Mesenchymal stem cell (in vitro differentiated cells and primary cell): Measurements from ENCODE around the gene KRT75.

ENCODE experiments used
- DNase-seq: peaks from one replicate; pipeline ENCODE4 v3.0.0-alpha.2; 2013
- H2AFZ ChIP-seq: one replicate; pipeline ENCODE4 v1.6.1; 2013; ENCODE audit warnings: low read depth, mild to moderate bottlenecking, control low read depth, inconsistent platforms, low read length, moderate library complexity
- H2AK5ac ChIP-seq: 2 replicates; pipeline ENCODE4 v1.6.1; 2013; ENCODE audit warnings: low read length, moderate library complexity, mild to moderate bottlenecking, inconsistent platforms; ENCODE audit not compliant: severe bottlenecking
- H2BK120ac ChIP-seq: one replicate; pipeline ENCODE4 v1.6.1; 2013; ENCODE audit warnings: low read depth, mild to moderate bottlenecking, inconsistent platforms, low read length, moderate library complexity
- H2BK12ac ChIP-seq, 2 experiments: one replicate each; pipeline ENCODE4 v1.6.1; 2013; ENCODE audit warnings: inconsistent platforms in 2 of 2, low read length in 2 of 2, mild to moderate bottlenecking in 2 of 2, moderate library complexity in 2 of 2, control low read depth in 1 of 2
- H2BK15ac ChIP-seq: one replicate; pipeline ENCODE4 v1.6.1; 2013; ENCODE audit warnings: mild to moderate bottlenecking, low read depth, inconsistent platforms; ENCODE audit not compliant: poor library complexity, severe bottlenecking
- H2BK5ac ChIP-seq: 2 replicates; pipeline ENCODE4 v1.6.1; 2013; ENCODE audit warnings: low read depth, mild to moderate bottlenecking, low read length, control low read depth, inconsistent platforms; ENCODE audit not compliant: poor library complexity, severe bottlenecking
- H3K14ac ChIP-seq, 2 experiments: one replicate each; pipeline ENCODE4 v1.6.1; 2013; ENCODE audit warnings: inconsistent platforms in 2 of 2, low read length in 2 of 2, control low read depth in 1 of 2, mild to moderate bottlenecking in 1 of 2, moderate library complexity in 1 of 2
- H3K18ac ChIP-seq, 2 experiments: one replicate each; pipeline ENCODE4 v1.6.1; 2013; ENCODE audit warnings: inconsistent platforms in 2 of 2, low read length in 2 of 2, control low read depth in 1 of 2, low read depth in 1 of 2, mild to moderate bottlenecking in 1 of 2
- H3K23ac ChIP-seq, 2 experiments: one replicate each; pipeline ENCODE4 v1.6.1; 2013; ENCODE audit warnings: inconsistent platforms in 2 of 2, low read length in 2 of 2, mild to moderate bottlenecking in 2 of 2, moderate library complexity in 2 of 2, control low read depth in 1 of 2
- H3K27ac ChIP-seq: 2 replicates; pipeline ENCODE4 v1.5.1; 2013; ENCODE audit warnings: mild to moderate bottlenecking, moderate library complexity, low read length, control low read depth, inconsistent platforms; ENCODE audit not compliant: poor library complexity, severe bottlenecking
- H3K27me3 ChIP-seq, 2 experiments: 2 replicates each; pipeline versions ENCODE4 v1.6.1 to v1.7.0; 2013; ENCODE audit warnings: low read length in 2 of 2, mild to moderate bottlenecking in 2 of 2, moderate library complexity in 2 of 2, control low read depth in 1 of 2, inconsistent platforms in 1 of 2; ENCODE audit not compliant: control insufficient read depth in 1 of 2, insufficient read depth in 1 of 2
- H3K36me3 ChIP-seq, 2 experiments: 2 replicates each; pipeline versions ENCODE4 v1.6.1 to v1.7.0; 2013; ENCODE audit warnings: low read length in 2 of 2, control low read depth in 1 of 2, inconsistent platforms in 1 of 2, low read depth in 1 of 2, mild to moderate bottlenecking in 1 of 2; ENCODE audit not compliant: insufficient read depth in 2 of 2, control insufficient read depth in 1 of 2
- H3K4ac ChIP-seq, 2 experiments: one replicate each; pipeline ENCODE4 v1.6.1; 2013; ENCODE audit warnings: inconsistent platforms in 2 of 2, low read length in 2 of 2, mild to moderate bottlenecking in 2 of 2, moderate library complexity in 2 of 2, control low read depth in 1 of 2, low read depth in 1 of 2
- H3K4me1 ChIP-seq: 2 replicates; pipeline ENCODE4 v1.6.1; 2013; ENCODE audit warnings: low read depth, low read length, control low read depth; ENCODE audit not compliant: control insufficient read depth, insufficient read depth
- H3K4me2 ChIP-seq: 2 replicates; pipeline ENCODE4 v1.6.1; 2013; ENCODE audit warnings: low read length, mild to moderate bottlenecking, inconsistent platforms; ENCODE audit not compliant: poor library complexity, severe bottlenecking
- H3K4me3 ChIP-seq, 2 experiments: 2 replicates each; pipeline versions ENCODE4 v1.5.1 to v1.7.0; 2013; ENCODE audit warnings: low read length in 2 of 2, mild to moderate bottlenecking in 2 of 2, control low read depth in 1 of 2, low read depth in 1 of 2; ENCODE audit not compliant: insufficient read depth in 1 of 2
- H3K79me1 ChIP-seq: replicated peaks from 2 replicates; pipeline ENCODE4 v1.6.1; 2013; ENCODE audit warnings: mild to moderate bottlenecking, control low read depth, low read length, inconsistent platforms; ENCODE audit not compliant: poor library complexity, severe bottlenecking
- H3K9ac ChIP-seq: 2 replicates; pipeline ENCODE4 v1.7.0; 2013; ENCODE audit warnings: mild to moderate bottlenecking, low read length, moderate library complexity
- H3K9me3 ChIP-seq: 2 replicates; pipeline ENCODE4 v1.7.0; 2013; ENCODE audit warnings: mild to moderate bottlenecking, low read length; ENCODE audit not compliant: control insufficient read depth
- H4K8ac ChIP-seq: one replicate; pipeline ENCODE4 v1.6.1; 2013; ENCODE audit warnings: inconsistent platforms, mild to moderate bottlenecking, low read length, moderate library complexity
- H4K91ac ChIP-seq: one replicate; pipeline ENCODE4 v1.6.1; 2013; ENCODE audit warnings: mild to moderate bottlenecking, low read length, inconsistent platforms
- WGBS: methylation state at CpG from one replicate; pipeline ENCODE4 v1.1.7; 2013; ENCODE audit warnings: mixed read lengths; 5-methylcytosine and 5-hydroxymethylcytosine counted together

Gene KRT75

DNA sequence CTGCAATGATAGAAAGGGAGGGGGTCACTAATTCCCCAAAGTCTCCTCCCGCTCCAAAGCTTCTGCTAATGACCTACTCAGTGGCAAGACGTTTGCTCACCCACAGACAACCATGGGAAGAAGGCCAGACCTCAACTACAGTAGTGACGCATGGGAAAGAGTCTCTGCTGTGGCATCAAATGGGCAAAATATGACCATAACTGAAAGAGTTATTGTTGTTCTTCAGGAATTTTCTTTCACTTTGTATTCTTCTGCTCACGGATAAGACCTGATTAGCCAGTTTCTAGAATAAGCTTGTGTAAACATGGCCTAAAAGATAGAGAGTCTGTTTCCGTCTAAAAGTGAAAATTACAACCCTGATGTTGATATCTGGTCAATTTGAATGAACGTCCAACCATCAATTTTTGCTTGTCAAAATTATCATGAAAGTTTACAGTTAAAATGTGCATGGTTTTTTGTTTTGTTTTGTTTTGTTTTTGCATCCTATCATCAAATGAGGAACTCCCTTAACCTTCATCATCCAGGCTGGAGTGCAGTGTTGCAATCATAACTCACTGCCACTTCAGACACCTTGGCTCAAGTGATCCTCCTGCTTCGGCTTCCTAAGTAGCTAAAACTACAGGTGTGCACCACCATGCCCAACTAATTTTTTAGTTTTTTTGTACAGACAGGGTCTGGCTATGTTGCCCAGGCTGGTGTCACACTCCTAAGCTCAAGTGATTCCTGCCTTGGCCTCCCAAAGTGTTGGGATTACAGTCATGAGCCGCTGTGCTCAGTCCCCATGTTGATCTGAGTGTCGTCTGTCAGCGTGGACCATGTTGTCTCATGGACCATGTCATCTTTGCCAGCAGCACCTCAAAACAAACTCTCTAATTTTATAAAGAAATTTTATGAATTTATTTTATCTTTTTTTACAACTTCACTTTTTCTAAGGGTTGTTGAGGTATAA is 10.8 kb upstream of the KRT75 start:
- H2BK15ac ChIP-seq = no peak overlapping the region
- no peak overlapping the region for H2BK5ac ChIP-seq
- H4K91ac ChIP-seq = no peak overlapping the region
- no peak for DNase-seq
- H3K9me3 ChIP-seq = no peaks in the 10 kb centered on the region
- no peak overlapping the region for H2AFZ ChIP-seq
- no peak overlapping the region for H3K4me3 ChIP-seq
- H3K18ac ChIP-seq = no peak overlapping the region
- no peak overlapping the region for H3K9ac ChIP-seq
- no peak overlapping the region for H4K8ac ChIP-seq
- WGBS = 91% methylated on average over 7 of the region's 10 CpGs
- no peak overlapping the region for H3K23ac ChIP-seq
- no peaks in the 10 kb centered on the region for H3K4me1 ChIP-seq
- no peak overlapping the region for H2AK5ac ChIP-seq
- no peaks in the 10 kb centered on the region for H3K36me3 ChIP-seq
- H2BK120ac ChIP-seq = no peak overlapping the region
- peaks cover 18 to 44% of the 10 kb centered on the region in 2 experiments for H3K27me3 ChIP-seq
- no peaks in the 10 kb centered on the region for H3K79me1 ChIP-seq
- H2BK12ac ChIP-seq = no peak overlapping the region
- H3K4ac ChIP-seq = no peak overlapping the region
- H3K27ac ChIP-seq = no peak overlapping the region
- no peak overlapping the region for H3K4me2 ChIP-seq
- no peak overlapping the region for H3K14ac ChIP-seq

GRCh38 chr12:52443966-52444365 is 9.8 kb upstream of the KRT75 start:
- no peak for DNase-seq
- Histone ChIP-seq H3K9ac (no peak overlapping the region), H2BK5ac (no peak overlapping the region), H3K27ac (no peak overlapping the region), H2AFZ (no peak overlapping the region), H2BK120ac (no peak overlapping the region), H3K4me3 (no peak overlapping the region), H2AK5ac (no peak overlapping the region), H3K14ac (no peak overlapping the region), H2BK15ac (no peak overlapping the region), H3K4ac (no peak overlapping the region), H3K27me3 (peaks cover 24 to 41% of the 10 kb centered on the region in 2 experiments), H3K18ac (no peak overlapping the region), H3K4me2 (no peak overlapping the region), H3K4me1 (no peaks in the 10 kb centered on the region), H4K91ac (no peak overlapping the region), H3K36me3 (no peaks in the 10 kb centered on the region), H3K23ac (no peak overlapping the region), H2BK12ac (no peak overlapping the region), H3K79me1 (no peaks in the 10 kb centered on the region), H3K9me3 (no peaks in the 10 kb centered on the region), H4K8ac (no peak overlapping the region)
- 60% methylated on average over 2 of the region's 3 CpGs for WGBS

GRCh38 chr12:52442600-52443061 is 8.5 kb upstream of the KRT75 start:
- Histone ChIP-seq H3K36me3 (no peaks in the 10 kb centered on the region), H3K18ac (no peak overlapping the region), H3K27ac (no peak overlapping the region), H3K4ac (no peak overlapping the region), H2AFZ (no peak overlapping the region), H3K4me1 (no peaks in the 10 kb centered on the region), H3K23ac (no peak overlapping the region), H4K91ac (no peak overlapping the region), H4K8ac (no peak overlapping the region), H3K79me1 (no peaks in the 10 kb centered on the region), H2BK5ac (no peak overlapping the region), H2BK120ac (no peak overlapping the region), H3K4me2 (no peak overlapping the region), H3K4me3 (no peak overlapping the region), H3K9me3 (no peaks in the 10 kb centered on the region), H2BK15ac (no peak overlapping the region), H3K27me3 (peaks cover 27 to 36% of the 10 kb centered on the region in 2 experiments), H3K9ac (no peak overlapping the region), H3K14ac (no peak overlapping the region), H2BK12ac (no peak overlapping the region), H2AK5ac (no peak overlapping the region)
- peak; percentile 10 for DNase-seq
- 23% methylated on average over 6 of the region's 6 CpGs for WGBS

DNA sequence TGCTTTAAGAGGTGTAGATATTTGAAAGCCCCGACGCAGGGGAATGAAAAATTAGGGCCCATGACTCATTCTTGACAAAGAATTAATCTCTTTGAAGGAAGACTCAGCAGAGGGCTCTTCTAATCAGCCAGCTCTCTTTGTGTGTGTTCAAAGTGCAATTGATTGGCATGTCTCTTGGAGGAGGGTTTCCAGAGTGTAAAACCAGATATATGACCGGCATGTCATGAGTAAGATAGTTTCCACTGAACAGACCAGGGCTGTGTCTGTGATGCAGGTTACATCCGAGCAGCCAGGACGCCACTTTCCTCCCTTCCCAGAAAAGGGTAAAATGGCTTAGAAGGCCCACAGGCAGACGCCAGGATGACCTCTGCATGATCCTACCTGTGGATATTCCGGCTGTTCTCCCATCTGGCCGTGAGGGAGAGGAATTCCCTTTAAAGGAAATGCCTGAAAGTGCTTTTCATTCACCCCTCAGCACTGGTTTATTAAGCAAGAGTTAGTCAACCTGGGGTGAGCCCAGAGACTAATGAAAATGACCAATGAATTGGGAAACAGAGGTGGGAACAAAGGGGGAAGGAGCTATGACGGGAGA is 7.2 kb upstream of the KRT75 start:
- WGBS = 74% methylated on average over 9 of the region's 9 CpGs
- H3K27me3 ChIP-seq = peaks cover 26 to 28% of the 10 kb centered on the region in 2 experiments
- no peak overlapping the region for H3K4ac ChIP-seq
- H2BK15ac ChIP-seq = no peak overlapping the region
- H3K9me3 ChIP-seq = no peaks in the 10 kb centered on the region
- no peaks in the 10 kb centered on the region for H3K79me1 ChIP-seq
- no peak for DNase-seq
- no peak overlapping the region for H3K27ac ChIP-seq
- no peak overlapping the region for H4K91ac ChIP-seq
- no peak overlapping the region for H2BK5ac ChIP-seq
- no peaks in the 10 kb centered on the region for H3K36me3 ChIP-seq
- H2BK120ac ChIP-seq = no peak overlapping the region
- no peak overlapping the region for H3K14ac ChIP-seq
- H2AFZ ChIP-seq = no peak overlapping the region
- H4K8ac ChIP-seq = no peak overlapping the region
- H2BK12ac ChIP-seq = no peak overlapping the region
- H3K4me2 ChIP-seq = no peak overlapping the region
- H3K23ac ChIP-seq = no peak overlapping the region
- no peak overlapping the region for H3K4me3 ChIP-seq
- H3K9ac ChIP-seq = peak overlapping the region; percentile 6
- H3K18ac ChIP-seq = no peak overlapping the region
- H2AK5ac ChIP-seq = no peak overlapping the region
- H3K4me1 ChIP-seq = no peaks in the 10 kb centered on the region
